Natural killer cell treated with Interleukin-12 subunit alpha and Interleukin-12 subunit beta and Interleukin-15 and Interleukin-18, amount 100 ng/mL, for 72 hours (primary cell): ENCODE measurements around the gene ARHGAP29. TPM values are rescaled to one million over a fixed set of nuclear protein-coding genes. Genes with fewer than 3 reads are reported as not detected.

Experiments
- ATAC-seq, 2 donors: fragments of 150-1000 bp; cut with Tn5 transposase in 1 of 2; sonication (Bioruptor Pico), chemical (Tn5 transposase) in 1 of 2; 2 replicates each; pipeline ENCODE4 v1.10.0; 2021
- DNase-seq: peaks from one replicate; pipeline ENCODE4 v3.0.0; 2022; ENCODE audit warnings: low spot score
- H3K27ac Mint-ChIP-seq, 2 donors: 1 replicate in 1 of 2; 2 replicates in 1 of 2; pipeline ENCODE4 v1.8.0; 2022; ENCODE audit warnings: mixed read lengths in 2 of 2, mild to moderate bottlenecking in 1 of 2, moderate library complexity in 1 of 2
- H3K27me3 Mint-ChIP-seq, 2 donors: 1 replicate in 1 of 2; 2 replicates in 1 of 2; pipeline ENCODE4 v1.8.0; 2022; ENCODE audit warnings: mixed read lengths in 2 of 2
- H3K36me3 Mint-ChIP-seq: one replicate; pipeline ENCODE4 v1.8.0; 2022; ENCODE audit warnings: mixed read lengths
- H3K4me1 Mint-ChIP-seq, 2 donors: 1 replicate in 1 of 2; 2 replicates in 1 of 2; pipeline ENCODE4 v1.8.0; 2022; ENCODE audit warnings: low read depth in 2 of 2, mixed read lengths in 2 of 2, mild to moderate bottlenecking in 1 of 2
- H3K4me3 Mint-ChIP-seq: one replicate; pipeline ENCODE4 v1.8.0; 2022; ENCODE audit warnings: mixed read lengths
- H3K9me3 Mint-ChIP-seq: 2 replicates; pipeline ENCODE4 v1.8.0; 2022; ENCODE audit warnings: mixed read lengths
- total RNA-seq, 2 donors: library from RNA; stranded (reverse); gene quantifications; one replicate each; pipeline ENCODE4 v1.2.3, GENCODE V29; 2022

ARHGAP29 gene, protein sequence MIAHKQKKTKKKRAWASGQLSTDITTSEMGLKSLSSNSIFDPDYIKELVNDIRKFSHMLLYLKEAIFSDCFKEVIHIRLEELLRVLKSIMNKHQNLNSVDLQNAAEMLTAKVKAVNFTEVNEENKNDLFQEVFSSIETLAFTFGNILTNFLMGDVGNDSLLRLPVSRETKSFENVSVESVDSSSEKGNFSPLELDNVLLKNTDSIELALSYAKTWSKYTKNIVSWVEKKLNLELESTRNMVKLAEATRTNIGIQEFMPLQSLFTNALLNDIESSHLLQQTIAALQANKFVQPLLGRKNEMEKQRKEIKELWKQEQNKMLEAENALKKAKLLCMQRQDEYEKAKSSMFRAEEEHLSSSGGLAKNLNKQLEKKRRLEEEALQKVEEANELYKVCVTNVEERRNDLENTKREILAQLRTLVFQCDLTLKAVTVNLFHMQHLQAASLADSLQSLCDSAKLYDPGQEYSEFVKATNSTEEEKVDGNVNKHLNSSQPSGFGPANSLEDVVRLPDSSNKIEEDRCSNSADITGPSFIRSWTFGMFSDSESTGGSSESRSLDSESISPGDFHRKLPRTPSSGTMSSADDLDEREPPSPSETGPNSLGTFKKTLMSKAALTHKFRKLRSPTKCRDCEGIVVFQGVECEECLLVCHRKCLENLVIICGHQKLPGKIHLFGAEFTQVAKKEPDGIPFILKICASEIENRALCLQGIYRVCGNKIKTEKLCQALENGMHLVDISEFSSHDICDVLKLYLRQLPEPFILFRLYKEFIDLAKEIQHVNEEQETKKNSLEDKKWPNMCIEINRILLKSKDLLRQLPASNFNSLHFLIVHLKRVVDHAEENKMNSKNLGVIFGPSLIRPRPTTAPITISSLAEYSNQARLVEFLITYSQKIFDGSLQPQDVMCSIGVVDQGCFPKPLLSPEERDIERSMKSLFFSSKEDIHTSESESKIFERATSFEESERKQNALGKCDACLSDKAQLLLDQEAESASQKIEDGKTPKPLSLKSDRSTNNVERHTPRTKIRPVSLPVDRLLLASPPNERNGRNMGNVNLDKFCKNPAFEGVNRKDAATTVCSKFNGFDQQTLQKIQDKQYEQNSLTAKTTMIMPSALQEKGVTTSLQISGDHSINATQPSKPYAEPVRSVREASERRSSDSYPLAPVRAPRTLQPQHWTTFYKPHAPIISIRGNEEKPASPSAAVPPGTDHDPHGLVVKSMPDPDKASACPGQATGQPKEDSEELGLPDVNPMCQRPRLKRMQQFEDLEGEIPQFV
- not detected for total RNA-seq

DNA sequence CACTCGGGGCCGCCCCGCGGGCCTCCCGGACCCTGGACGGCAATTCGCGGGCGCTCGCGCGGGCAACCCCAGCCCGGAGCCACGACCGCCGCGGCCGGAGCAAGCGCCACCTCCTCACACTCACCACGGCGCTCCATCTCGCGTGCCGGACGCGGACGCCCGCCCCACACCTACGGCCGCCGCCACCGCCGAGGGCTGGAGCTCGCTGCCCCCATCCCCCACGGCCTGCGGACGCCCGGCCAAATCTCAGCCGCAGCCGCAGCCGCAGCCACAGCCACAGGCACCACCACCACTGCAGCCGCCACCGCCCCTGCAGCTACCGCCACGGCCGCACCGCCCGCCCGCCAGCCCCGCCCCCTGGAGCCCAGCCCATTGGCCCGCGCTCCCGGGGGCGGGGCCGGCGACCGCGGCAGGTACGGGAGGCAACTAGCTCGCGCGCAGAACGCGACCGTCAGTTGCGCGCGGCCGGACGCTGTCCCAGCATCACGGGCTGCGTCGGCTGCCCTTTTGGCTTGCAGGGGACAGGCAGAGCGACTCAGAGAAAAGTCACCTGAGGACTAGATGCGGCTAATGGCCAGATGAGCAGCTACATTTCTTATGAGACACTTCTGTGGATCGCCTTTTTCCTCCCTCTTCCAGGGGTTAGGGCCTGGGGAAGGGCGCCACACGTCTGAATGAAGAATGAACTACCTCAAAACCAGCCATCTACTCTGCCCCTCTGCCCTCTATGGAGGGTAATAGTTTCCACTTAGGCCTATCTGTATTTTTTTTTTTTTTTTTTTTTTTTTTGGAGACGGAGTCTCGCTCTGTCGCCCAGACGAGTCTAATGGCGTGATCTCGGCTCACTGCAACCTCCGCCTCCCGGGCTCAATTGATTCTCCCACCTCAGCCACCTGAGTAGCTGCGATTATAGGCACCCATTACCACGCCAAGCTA lies at the start of gene ARHGAP29:
Gene ARHGAP29, minus strand, starts transcription at position 294 of the 936 bp plus-strand sequence. CDS start 5,973 bp downstream, outside the sequence.
- Mint-ChIP-seq H3K27ac (no peak within 1 kb of the TSS), H3K4me3 (peak within 1 kb of the TSS; percentile 41), H3K27me3 (peaks cover 53 to 80% of the 10 kb centered on the region in 2 donors), H3K36me3 (peaks cover 19% of the 10 kb centered on the region), H3K4me1 (peaks cover 10 to 14% of the 10 kb centered on the region in 2 donors), H3K9me3 (no peaks in the 10 kb centered on the region)
- DNase-seq (peak; percentile 61), ATAC-seq (peak; percentile 82 to 88)

DNA sequence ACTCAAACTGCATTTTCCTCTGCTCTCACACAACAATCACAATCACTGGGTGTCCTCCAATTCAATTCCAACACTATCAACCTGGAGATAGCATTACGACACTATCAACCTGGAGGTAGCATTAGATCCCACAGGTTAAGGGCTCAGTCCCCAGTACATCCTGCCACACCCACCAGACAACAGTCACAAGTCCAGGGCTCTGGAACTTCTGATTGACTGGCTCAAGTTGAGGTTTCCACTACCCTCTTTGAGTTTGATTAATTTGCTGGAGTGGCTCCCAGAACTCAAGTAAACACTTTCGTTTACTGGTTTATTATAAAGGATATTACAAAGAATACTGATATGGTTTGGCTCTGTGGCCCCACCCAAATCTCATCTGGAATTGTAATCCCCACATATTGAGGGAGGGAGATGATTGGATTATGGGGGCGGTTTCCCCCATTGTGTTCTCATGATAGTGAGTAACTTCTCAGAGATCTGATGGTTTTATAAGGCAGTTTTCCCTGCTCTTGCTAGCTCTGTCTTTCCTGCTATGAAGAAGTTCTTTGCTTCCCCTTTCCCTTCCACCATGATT lies 49.6 kb upstream of the ARHGAP29 start:
- Mint-ChIP-seq H3K9me3 (no peaks in the 10 kb centered on the region), H3K36me3 (no peaks in the 10 kb centered on the region), H3K4me1 (no peaks in the 10 kb centered on the region), H3K27me3 (peaks cover 34 to 51% of the 10 kb centered on the region in 2 donors), H3K27ac (no peak overlapping the region), H3K4me3 (no peak overlapping the region)
- ATAC-seq (no peak), DNase-seq (no peak)

DNA sequence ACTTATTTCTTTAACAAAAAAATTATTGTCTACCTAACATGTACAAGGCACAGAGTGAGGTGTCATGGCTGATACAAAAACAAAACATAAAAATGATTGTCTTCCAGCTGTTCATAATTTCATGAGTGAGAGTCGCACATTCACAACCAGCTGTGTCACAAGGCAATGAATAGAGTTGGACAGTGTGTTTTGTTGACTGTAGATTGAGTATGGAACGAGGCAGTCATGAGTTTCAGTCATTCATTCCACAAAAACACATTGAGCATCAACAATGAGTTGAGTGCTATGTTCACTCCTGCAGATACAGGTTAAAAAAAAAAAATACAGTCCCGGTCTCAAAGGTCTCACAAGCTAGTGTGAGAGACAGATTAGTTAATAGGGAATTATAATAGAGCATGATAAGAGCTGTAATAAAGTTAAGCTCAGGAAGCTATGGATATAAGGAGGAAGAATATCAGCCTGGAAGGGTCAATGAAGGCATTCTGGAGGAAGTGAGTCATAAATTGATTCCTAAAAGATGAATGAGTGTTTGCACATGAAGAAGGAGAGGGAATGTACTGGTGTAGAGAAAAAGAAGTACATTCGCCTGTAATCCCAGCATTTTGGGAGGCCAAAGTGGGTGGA lies 47.8 kb upstream of the ARHGAP29 start:
- Mint-ChIP-seq H3K27ac (no peak overlapping the region), H3K36me3 (no peaks in the 10 kb centered on the region), H3K4me3 (no peak overlapping the region), H3K9me3 (no peaks in the 10 kb centered on the region), H3K4me1 (no peaks in the 10 kb centered on the region), H3K27me3 (peaks cover 31 to 33% of the 10 kb centered on the region in 2 donors)
- ATAC-seq (no peak), DNase-seq (no peak)

DNA sequence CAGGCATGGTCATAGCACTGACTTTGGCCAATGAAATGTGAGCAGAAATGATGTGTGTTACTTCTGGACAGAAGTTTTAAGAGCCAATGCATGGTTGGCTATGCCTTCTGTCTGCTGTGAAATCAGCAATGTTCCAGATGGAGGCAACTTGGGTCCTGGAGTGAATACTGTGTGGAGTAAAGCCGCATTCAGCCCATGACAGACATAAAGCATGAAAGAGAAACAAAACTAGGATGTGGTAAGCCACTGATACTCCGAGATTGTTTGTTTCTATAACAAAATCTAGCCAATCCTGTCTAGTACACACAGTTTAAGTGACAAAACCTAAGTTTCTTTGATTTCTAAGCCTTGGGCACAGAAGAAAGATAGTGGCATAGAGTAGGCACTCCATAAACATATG lies 47.1 kb upstream of the ARHGAP29 start:
- Mint-ChIP-seq H3K27ac (no peak overlapping the region), H3K36me3 (no peaks in the 10 kb centered on the region), H3K4me1 (no peaks in the 10 kb centered on the region)

GRCh38 chr1:94283462-94283861 lies 46.1 kb upstream of the ARHGAP29 start:
- H3K36me3 Mint-ChIP-seq = no peaks in the 10 kb centered on the region
- no peaks in the 10 kb centered on the region for H3K4me1 Mint-ChIP-seq
- H3K4me3 Mint-ChIP-seq = no peak overlapping the region
- ATAC-seq (no peak), DNase-seq (no peak)
- peaks cover 27 to 29% of the 10 kb centered on the region in 2 donors for H3K27me3 Mint-ChIP-seq
- H3K9me3 Mint-ChIP-seq = no peaks in the 10 kb centered on the region
- no peak overlapping the region for H3K27ac Mint-ChIP-seq

More for the DNA sequence above, 47.1 kb upstream of the ARHGAP29 start:
- ATAC-seq = no peak
- Mint-ChIP-seq H3K27me3 (peaks cover 30% of the 10 kb centered on the region in 2 donors), H3K4me3 (no peak overlapping the region), H3K9me3 (no peaks in the 10 kb centered on the region)
- DNase-seq = no peak

GRCh38 chr1:94282143-94282711 lies 44.8 kb upstream of the ARHGAP29 start:
- H3K36me3 Mint-ChIP-seq = no peaks in the 10 kb centered on the region
- H3K4me3 Mint-ChIP-seq = no peak overlapping the region
- no peak overlapping the region for H3K27ac Mint-ChIP-seq
- peaks cover 22 to 24% of the 10 kb centered on the region in 2 donors for H3K27me3 Mint-ChIP-seq
- H3K9me3 Mint-ChIP-seq = no peaks in the 10 kb centered on the region
- ATAC-seq = no peak
- DNase-seq = no peak
- H3K4me1 Mint-ChIP-seq = no peaks in the 10 kb centered on the region

- ATAC-seq (no peak), DNase-seq (no peak)
- Mint-ChIP-seq H3K9me3 (no peaks in the 10 kb centered on the region), H3K4me1 (no peaks in the 10 kb centered on the region), H3K27me3 (peaks cover 22 to 24% of the 10 kb centered on the region in 2 donors), H3K4me3 (no peak overlapping the region), H3K27ac (no peak overlapping the region), H3K36me3 (no peaks in the 10 kb centered on the region)
These were observed 44.2 kb upstream of the ARHGAP29 start for GRCh38 chr1:94281361-94282142.

- no peaks in the 10 kb centered on the region for H3K4me1 Mint-ChIP-seq
- no peaks in the 10 kb centered on the region for H3K9me3 Mint-ChIP-seq
- ATAC-seq (no peak), DNase-seq (no peak)
- no peaks in the 10 kb centered on the region for H3K36me3 Mint-ChIP-seq
- H3K4me3 Mint-ChIP-seq = no peak overlapping the region
- peaks cover 24 to 25% of the 10 kb centered on the region in 2 donors for H3K27me3 Mint-ChIP-seq
- H3K27ac Mint-ChIP-seq = no peak overlapping the region
These were observed 43.2 kb upstream of the ARHGAP29 start for GRCh38 chr1:94280541-94280940.

DNA sequence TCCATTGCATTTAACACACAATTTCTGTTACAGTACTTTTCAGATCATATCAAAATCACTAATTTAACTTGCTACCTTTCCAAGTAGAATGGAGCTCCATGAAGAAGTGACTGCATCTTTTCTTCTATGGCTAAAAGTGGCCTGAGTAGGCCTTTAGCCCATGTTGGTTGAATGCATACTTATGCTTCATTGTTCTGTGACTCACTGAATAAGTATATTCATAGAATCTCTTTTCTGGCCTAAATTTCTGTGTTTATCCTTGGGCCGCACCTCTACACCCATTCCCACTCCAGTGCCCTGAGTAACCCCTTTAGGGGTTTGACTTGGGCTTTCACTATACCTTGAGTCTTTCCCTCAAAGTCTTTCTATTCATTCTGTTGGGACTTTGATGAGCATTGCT lies 42.1 kb upstream of the ARHGAP29 start:
- Mint-ChIP-seq H3K9me3 (no peaks in the 10 kb centered on the region), H3K36me3 (no peaks in the 10 kb centered on the region), H3K4me1 (no peaks in the 10 kb centered on the region), H3K27ac (no peak overlapping the region), H3K27me3 (peaks cover 22% of the 10 kb centered on the region in 2 donors), H3K4me3 (no peak overlapping the region)
- no peak for ATAC-seq
- DNase-seq = no peak

DNA sequence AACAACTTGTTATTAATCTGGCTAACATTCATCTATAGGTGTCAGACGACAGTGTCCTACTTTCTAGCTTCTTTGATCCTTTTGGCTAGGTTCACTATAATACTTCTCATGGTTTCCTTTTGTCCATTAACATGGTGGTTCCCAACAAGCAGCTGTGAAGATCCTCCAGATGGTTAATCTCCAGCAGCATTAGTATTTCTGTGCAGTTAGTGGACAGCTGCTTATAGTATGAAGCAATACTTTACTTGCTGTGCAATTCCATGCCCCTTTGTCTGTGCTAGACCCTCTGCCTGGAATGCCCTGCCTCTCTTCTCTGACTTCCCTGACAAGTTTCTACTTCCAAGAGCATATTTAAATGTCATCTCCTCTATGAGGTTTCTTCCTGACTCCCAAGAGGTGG lies 41.7 kb upstream of the ARHGAP29 start:
- Mint-ChIP-seq H3K4me3 (no peak overlapping the region), H3K4me1 (no peaks in the 10 kb centered on the region), H3K9me3 (no peaks in the 10 kb centered on the region), H3K36me3 (no peaks in the 10 kb centered on the region), H3K27me3 (peaks cover 22 to 24% of the 10 kb centered on the region in 2 donors), H3K27ac (no peak overlapping the region)
- ATAC-seq (no peak), DNase-seq (no peak)

DNA sequence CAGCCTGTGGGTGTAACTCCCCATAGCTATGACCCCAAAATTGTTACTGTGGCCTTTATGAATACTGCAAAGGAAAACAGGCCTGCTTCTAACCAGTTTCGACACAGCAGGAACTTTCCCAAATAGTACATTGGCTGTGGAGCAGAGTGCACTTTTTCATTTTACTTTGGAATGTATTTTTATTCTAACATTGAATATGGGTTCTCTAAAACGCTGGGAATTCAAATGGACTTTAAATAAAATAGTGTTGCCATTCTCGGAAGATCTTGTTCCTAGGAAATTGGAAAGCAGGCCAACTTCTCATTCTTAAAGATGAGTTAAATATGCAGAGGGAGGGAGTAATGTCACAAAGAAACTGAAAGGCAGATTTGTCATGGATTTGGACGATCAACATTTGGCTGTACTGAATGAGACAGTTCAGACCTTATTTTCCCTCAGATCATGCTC lies 39.6 kb upstream of the ARHGAP29 start:
- Mint-ChIP-seq H3K27ac (no peak overlapping the region), H3K4me1 (no peaks in the 10 kb centered on the region), H3K9me3 (no peaks in the 10 kb centered on the region), H3K36me3 (no peaks in the 10 kb centered on the region), H3K27me3 (peaks cover 24 to 33% of the 10 kb centered on the region in 2 donors), H3K4me3 (no peak overlapping the region)
- no peak for DNase-seq
- ATAC-seq = no peak
